Right cardiac atrium (tissue), 5 donors: ENCODE measurements around the gene SLC4A5. TPM values are rescaled to one million over a fixed set of nuclear protein-coding genes. Genes with fewer than 3 reads are reported as not detected.
"Not testable (repeated sequence)": the region's sequence is repeated elsewhere in the genome, so short reads cannot be mapped to it uniquely, and the experiment has no call there.

Experiments used
- ATAC-seq, 2 donors: fragments of 200-7000 bp; cut with Tn5 transposase; one replicate each; pipeline versions ENCODE4 v1.8.0 to v1.9.1; 2020; ENCODE audit warnings: moderate library complexity in 2 of 2, mild to moderate bottlenecking in 1 of 2
- DNase-seq, 3 donors: peaks; one replicate each; pipeline ENCODE4 v3.0.0-alpha.2; 2020
- H3K27ac ChIP-seq: one replicate; pipeline ENCODE4 v1.5.1; 2013; ENCODE audit warnings: mild to moderate bottlenecking, low read length, control low read depth, moderate library complexity
- H3K27me3 ChIP-seq: one replicate; pipeline ENCODE4 v1.6.1; 2013; ENCODE audit not compliant: control insufficient read depth, insufficient read depth
- H3K4me1 ChIP-seq: one replicate; pipeline ENCODE4 v1.6.1; 2013; ENCODE audit warnings: low read length; ENCODE audit not compliant: control insufficient read depth, insufficient read depth
- H3K4me3 ChIP-seq: one replicate; pipeline ENCODE4 v1.5.1; 2013; ENCODE audit warnings: low read length, control low read depth
- H3K9me3 ChIP-seq: one replicate; pipeline ENCODE4 v1.6.1; 2013; ENCODE audit warnings: low read length; ENCODE audit not compliant: control insufficient read depth
- WGBS: extraction: QIAGEN DNeasy Blood & Tissue Kit; methylation state at CpG from one replicate; pipeline ENCODE4 v1.1.7; 2013; 5-methylcytosine and 5-hydroxymethylcytosine counted together
- intact Hi-C, 4 donors: fragments of 100-400 bp; cut with DNase I; formaldehyde crosslinking; loops; one replicate each; pipeline versions ENCODE4 v1.11.0 to v1.14.0; 2022 to 2023
- polyA plus RNA-seq: library from polyadenylated mRNA; stranded (reverse); fragments of 200-250 nt; gene quantifications from one replicate; pipeline ENCODE4 v1.2.3, GENCODE V29; 2013
- total RNA-seq, 4 donors: library from RNA; stranded (reverse); fragmentation: NEBNext Ultra II Directional; extraction: Animal tissue kit (Norgen Biotek cat#: 25700); gene quantifications; one replicate each; pipeline ENCODE4 v1.2.1, GENCODE V29; 2021
- donor health status: healthy with polysubstance abuse.
- donor health status: DM: no; HTN: yes; CAD: no.
- donor health status: DM: no; HTN: no; CAD: no.
- donor health status: DM: no; HTN: yes; CAD: no; lungs with severe emphysema.
- donor health status: DM: yes; HTN: yes; CAD: no.

Gene SLC4A5
- total and polyA plus RNA-seq, 5 donors: 0.29 to 2.8 (median 1.1) TPM

DNA sequence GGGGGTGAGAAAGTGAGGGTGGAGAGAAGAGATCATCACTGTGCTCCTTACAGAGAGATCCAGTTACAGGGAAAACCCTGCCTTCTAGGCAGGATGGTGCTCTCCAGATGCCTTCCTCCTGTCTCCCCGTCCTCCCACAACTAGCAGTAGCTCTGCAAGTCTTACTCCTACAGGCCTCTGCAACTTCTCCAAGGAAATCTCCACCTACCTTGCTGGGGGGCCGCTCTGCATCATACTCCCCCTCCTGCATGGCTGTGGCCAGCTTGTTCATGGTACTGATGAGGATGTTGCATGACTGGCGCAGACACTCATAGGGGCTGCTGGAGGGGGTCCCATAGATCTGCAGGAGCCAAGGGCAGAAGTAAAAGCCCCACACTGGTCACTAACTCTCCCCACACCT is 22.8 kb upstream of the SLC4A5 start:
- DNase-seq: no peak
- H3K27me3 ChIP-seq: no peaks in the 10 kb centered on the region
- no peak for ATAC-seq
- intact Hi-C loops: no loop called here
- no peak overlapping the region for H3K4me3 ChIP-seq
- no peaks in the 10 kb centered on the region for H3K9me3 ChIP-seq
- no peaks in the 10 kb centered on the region for H3K4me1 ChIP-seq
- 97% methylated on average over 3 of the region's 3 CpGs for WGBS
- no peak overlapping the region for H3K27ac ChIP-seq

GRCh38 chr2:74364533-74365505 is 21.6 kb upstream of the SLC4A5 start:
- DNase-seq (no peak), ATAC-seq (no peak)
- Histone ChIP-seq H3K27me3 (no peaks in the 10 kb centered on the region), H3K4me1 (no peaks in the 10 kb centered on the region), H3K4me3 (no peak overlapping the region), H3K27ac (no peak overlapping the region), H3K9me3 (no peaks in the 10 kb centered on the region)
- intact Hi-C loops: no loop called here
- WGBS: 75% methylated on average over 8 of the region's 8 CpGs

DNA sequence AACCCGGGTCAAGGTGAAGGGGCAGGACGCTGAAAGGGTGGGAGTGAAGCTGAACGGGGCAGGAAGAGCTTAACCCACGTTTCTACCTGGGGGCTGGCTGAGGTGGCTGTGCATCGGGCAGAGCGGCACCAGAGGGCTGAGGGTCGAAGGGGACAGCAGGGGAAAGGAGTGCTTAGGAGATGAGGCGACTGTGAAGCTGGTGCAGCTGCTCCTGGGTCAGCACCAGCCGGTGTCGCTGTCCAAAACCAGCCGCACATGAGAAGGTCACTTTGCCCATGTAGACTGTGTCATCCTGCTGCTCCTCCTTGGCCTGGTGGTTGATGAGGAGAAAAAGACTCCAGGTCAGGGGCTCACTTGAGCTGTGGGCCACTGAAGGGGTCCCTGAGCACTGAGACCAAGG is 18.1 kb upstream of the SLC4A5 start:
- DNase-seq (no peak), ATAC-seq (no peak)
- H3K4me3 ChIP-seq: no peak overlapping the region
- 87% methylated on average over 11 of the region's 11 CpGs for WGBS
- no peaks in the 10 kb centered on the region for H3K4me1 ChIP-seq
- no peak overlapping the region for H3K27ac ChIP-seq
- no peaks in the 10 kb centered on the region for H3K9me3 ChIP-seq
- H3K27me3 ChIP-seq: no peaks in the 10 kb centered on the region
- intact Hi-C loops: no loop called here

GRCh38 chr2:74357627-74358026 is 14.4 kb upstream of the SLC4A5 start:
- intact Hi-C loops: no loop called here
- Histone ChIP-seq H3K27ac (no peak overlapping the region), H3K4me1 (no peaks in the 10 kb centered on the region), H3K27me3 (no peaks in the 10 kb centered on the region), H3K9me3 (no peaks in the 10 kb centered on the region), H3K4me3 (no peak overlapping the region)
- ATAC-seq: no peak
- no peak for DNase-seq

GRCh38 chr2:74349889-74350288 is 6.7 kb upstream of the SLC4A5 start:
- Histone ChIP-seq H3K27ac (no peak overlapping the region), H3K27me3 (no peaks in the 10 kb centered on the region), H3K4me3 (no peak overlapping the region), H3K4me1 (no peaks in the 10 kb centered on the region), H3K9me3 (no peaks in the 10 kb centered on the region)
- intact Hi-C loops: no loop called here
- ATAC-seq (no peak), DNase-seq (no peak)
- 93% methylated on average over 4 of the region's 4 CpGs for WGBS

DNA sequence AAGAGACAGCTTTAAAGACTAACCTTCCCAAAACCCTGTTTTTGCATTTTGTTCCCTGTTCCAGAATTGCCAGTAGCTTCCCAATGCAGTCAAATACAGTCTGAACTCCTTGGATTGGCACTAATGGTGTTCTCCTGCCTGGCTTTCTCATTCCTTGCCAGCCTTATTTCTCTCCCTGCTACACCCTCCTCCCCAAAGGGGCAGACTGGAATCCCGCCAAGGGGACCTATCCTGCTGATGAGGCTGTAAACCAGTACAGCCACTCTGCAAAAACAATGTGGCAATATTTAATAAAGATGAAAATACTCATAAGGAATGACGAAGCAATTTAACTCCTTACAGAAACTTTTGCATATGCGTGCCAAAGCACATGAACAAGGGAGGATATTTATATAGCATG is 4.5 kb upstream of the SLC4A5 start:
- no peak for DNase-seq
- WGBS: 95% methylated on average over 3 of the region's 3 CpGs
- H3K4me1 ChIP-seq: no peaks in the 10 kb centered on the region
- no peak overlapping the region for H3K4me3 ChIP-seq
- no peak overlapping the region for H3K27ac ChIP-seq
- intact Hi-C loops: no loop called here
- no peaks in the 10 kb centered on the region for H3K27me3 ChIP-seq
- no peak for ATAC-seq
- no peaks in the 10 kb centered on the region for H3K9me3 ChIP-seq

DNA sequence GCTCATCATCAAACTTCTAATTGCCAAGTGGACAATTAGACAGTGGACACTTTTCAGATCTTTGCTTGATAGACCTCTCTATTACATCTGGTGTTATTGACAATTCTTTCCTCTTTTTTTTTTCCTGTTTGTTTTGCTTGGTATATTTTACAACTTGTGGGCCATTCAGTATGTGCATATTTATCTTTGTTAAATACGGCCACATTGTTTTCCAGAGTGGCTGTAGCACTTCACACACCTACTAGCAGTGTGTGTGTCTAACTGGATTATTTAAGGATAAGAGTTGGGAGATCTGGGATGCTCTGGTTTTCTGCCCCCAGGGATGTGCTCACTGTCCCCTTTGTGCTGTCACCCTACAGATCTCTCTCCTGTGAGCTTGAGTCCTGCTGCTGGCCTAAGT is 4.1 kb upstream of the SLC4A5 start:
- intact Hi-C loops: no loop called here
- no peak overlapping the region for H3K4me3 ChIP-seq
- DNase-seq: no peak
- no peak for ATAC-seq
- H3K27ac ChIP-seq: no peak overlapping the region
- H3K4me1 ChIP-seq: no peaks in the 10 kb centered on the region
- WGBS: 92% methylated on average over 1 of the region's 1 CpG
- H3K27me3 ChIP-seq: no peaks in the 10 kb centered on the region
- no peaks in the 10 kb centered on the region for H3K9me3 ChIP-seq

DNA sequence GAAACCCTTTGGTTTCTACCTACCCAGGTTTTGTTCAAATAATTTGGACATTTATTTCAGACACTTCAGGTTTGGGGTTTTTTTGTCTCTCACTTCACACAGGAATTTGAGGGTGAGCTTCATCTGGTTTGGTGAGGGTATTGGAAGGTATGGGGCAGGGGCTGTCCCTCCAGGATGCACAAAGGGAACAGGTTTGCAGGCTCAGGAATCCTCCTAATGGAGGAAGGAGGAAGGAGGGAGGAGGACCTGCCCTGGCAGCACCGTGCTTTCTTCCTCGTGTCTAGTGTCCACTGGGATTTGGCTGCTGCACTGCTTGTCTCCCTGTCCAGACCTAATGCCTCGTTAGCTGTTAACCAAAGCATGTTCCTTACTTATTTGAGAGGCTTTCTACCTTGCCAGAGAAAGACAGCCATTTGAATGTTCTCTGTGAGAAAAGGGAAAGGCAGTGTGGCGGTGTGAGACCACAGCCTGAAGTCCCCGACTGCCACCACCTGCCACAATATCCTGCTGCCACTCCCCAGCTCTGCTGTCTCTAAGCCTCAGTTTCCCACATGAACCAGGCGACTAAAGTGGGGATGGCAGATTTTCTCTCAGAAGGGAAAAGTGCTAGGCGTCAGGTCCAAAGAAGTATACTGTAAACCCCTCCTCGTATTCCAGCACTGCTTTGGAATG is 2.2 kb upstream of the SLC4A5 start:
- H3K27ac ChIP-seq: no peak overlapping the region
- WGBS: 63% methylated on average over 8 of the region's 8 CpGs
- ATAC-seq (no peak), DNase-seq (no peak)
- intact Hi-C loops: no loop called here
- no peaks in the 10 kb centered on the region for H3K4me1 ChIP-seq
- H3K9me3 ChIP-seq: no peaks in the 10 kb centered on the region
- H3K27me3 ChIP-seq: no peaks in the 10 kb centered on the region
- H3K4me3 ChIP-seq: no peak overlapping the region

- WGBS: 65% methylated on average over 2 of the region's 2 CpGs
- not testable (repeated sequence) for ATAC-seq
These were observed 7.0 kb downstream of the SLC4A5 start for GRCh38 chr2:74336227-74336626.

DNA sequence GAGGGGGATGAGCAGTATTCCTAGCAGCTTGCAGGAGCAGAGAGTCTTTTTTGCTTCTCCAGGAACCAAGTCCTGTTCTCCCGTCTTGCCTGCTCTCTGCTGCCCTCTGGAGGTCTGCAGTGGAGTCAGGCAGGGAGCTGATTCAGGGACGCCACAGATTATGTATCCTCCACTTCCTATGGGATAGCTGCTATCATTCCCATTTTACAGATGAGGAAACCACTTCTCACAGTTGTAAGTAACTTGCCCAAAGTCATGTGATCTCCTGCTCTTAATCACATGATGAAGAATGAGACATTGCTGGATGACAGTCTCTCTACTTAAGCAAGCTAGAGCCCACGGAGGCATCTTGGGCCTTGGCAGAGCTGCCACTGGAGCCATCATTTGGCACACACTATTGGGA is 8.3 kb downstream of the SLC4A5 start:
- no peaks in the 10 kb centered on the region for H3K4me1 ChIP-seq
- no peak overlapping the region for H3K27ac ChIP-seq
- 32% methylated on average over 3 of the region's 3 CpGs for WGBS
- intact Hi-C loops: loop anchor here in 3 of 4 donors (5.0 to 10.0 kb wide), 3 partner anchors 80 to 510 kb away; partner anchors contain the start of gene STAMBP (in 1 of the 3)
- peak; percentile 74 to 90 for ATAC-seq
- H3K4me3 ChIP-seq: no peak overlapping the region
- no peaks in the 10 kb centered on the region for H3K27me3 ChIP-seq
- DNase-seq: peak; percentile 62 to 90 (median 88)
- H3K9me3 ChIP-seq: no peaks in the 10 kb centered on the region

More at GRCh38 chr2:74336227-74336626, 7.0 kb downstream of the SLC4A5 start:
- H3K4me1 ChIP-seq, DNase-seq, H3K27ac ChIP-seq, H3K4me3 ChIP-seq, H3K27me3 ChIP-seq, H3K9me3 ChIP-seq: not testable (repeated sequence)
- intact Hi-C loops: loop anchor here in 2 of 4 donors (5.0 to 10.0 kb wide), 3 partner anchors 81 to 511 kb away; partner anchors contain the start of gene STAMBP (in 1 of the 2)
